Non-pigmented ciliary epithelial cell (primary cell): ENCODE measurements around the gene KLHL12.

ENCODE experiments used
- DNase-seq: peaks from one replicate; pipeline ENCODE4 v3.0.0-alpha.2; 2010; ENCODE audit warnings: low read depth

The KLHL12 gene

DNA sequence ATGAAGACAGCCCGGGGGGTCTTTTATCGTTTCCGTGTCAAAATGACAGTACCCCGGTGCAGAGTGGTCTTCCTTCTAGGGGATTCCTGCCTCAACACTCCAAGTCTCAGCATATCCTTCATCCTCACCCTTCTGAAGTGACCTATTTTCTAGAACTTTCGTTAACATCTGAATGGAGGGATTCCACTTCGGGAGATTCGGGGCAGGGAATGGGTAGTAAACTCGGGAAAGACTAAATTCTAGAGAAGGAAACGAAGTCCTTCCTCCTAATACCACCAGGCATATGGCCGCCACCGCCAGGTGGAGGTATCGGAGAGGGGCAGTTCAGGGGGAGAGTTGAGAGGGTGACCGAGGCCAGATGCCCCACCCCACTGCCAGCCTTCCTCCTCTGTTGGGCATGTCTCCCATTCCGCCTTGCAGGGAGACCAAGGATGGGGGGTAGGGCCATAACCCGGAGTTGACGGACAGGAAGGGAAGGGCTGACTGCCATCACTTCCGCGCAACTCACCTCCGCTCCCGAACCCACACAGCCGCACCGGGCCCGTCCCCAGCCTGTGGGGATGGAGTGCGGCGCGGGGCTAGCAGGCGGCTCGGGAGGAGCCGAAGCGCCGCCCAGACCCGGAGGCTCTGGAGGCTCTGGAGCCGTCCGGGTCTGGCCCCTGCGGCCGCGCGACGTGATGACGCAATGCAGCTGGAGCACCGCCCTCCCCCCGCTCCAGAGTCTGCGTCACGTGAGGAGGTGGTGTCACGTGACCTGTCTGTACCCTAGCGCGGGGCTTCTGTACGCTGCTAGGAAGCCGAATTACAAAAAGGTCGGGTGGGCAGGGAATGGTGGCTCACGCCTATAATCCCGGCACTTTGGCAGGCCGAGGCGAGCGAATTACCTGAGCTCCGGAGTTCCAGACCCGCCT, at the start of gene KLHL12:
Gene KLHL12, minus strand, starts transcription at position 654 of the 911 bp plus-strand sequence. CDS start 2,072 bp downstream, outside the sequence.
- DNase-seq: peak; percentile 73

DNA sequence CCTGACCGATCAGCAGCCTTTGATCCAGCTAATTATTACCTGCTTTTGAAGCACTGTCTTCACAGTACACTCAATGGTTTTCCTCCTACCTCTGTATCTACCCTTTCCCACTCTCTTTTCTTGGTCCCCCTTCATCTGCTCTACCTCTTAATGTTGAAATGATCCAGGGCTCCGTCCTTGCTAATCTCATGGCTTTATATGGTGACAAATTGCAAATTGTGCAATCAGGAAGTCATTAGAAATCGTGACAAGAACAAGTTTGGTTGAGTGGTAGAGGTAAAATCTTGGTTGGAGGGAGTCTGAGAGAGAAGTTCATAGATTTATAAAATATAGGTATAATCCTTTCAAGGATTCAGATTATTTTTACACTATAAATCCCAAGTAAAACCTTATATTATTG, 49.6 kb upstream of the KLHL12 start:
- DNase-seq: no peak

DNA sequence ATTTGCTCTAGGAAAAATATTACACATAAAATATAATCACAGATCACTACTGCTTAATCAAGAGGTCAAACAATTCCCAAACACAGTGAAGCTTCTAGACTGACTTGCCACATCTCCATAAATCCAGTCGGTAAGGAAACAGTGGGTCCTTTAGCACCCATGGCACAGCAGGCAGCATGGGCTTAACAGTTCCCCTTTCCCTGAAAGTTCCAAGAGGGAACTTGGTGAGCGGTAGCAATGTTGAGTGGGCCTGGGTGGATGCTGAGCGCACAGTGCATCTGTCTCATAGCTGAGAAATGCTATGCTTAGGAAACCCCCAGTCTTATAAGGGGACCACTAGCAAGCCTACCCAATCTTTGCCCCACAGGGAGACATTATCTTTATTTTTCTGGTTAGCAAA, 47.8 kb upstream of the KLHL12 start:
- DNase-seq: no peak

DNA sequence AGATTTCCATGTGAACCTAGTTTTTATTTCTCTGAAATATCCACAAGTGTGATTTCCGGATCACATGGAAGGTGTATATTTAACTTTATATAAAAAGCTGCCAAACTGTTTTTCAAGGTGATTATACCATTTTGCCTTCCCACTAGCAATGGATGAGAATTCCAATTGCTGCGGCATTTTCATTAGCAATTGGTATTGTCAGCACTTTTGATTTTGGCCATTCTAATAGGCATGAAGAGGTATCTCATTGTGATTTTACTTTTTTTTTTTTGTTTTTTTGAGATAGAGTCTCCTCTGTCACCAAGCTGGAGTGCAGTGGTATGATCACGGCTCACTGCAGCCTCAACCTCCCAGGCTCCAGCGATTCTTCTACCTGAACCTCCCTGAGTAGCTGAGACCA, 45.0 kb upstream of the KLHL12 start:
- no peak for DNase-seq

DNA sequence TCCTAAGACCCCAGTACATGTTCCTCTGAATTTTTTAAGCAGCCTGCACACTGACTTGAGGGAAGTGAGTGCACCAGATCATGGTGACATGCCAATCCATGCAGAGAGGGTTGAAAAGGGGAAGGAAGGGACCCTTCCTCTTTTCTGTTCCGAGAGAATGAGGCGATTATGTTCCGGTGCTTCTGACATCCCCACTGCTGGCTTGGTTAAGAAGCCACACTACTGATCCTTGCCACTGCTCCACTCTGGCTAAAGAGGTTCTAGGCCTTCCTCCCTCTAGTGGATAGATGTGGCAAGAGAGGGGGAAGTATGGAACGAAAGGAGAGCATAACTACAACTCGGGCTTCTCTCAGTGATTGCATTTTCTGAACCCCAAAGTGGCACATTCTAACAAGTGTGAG, 41.9 kb upstream of the KLHL12 start:
- DNase-seq: no peak

DNA sequence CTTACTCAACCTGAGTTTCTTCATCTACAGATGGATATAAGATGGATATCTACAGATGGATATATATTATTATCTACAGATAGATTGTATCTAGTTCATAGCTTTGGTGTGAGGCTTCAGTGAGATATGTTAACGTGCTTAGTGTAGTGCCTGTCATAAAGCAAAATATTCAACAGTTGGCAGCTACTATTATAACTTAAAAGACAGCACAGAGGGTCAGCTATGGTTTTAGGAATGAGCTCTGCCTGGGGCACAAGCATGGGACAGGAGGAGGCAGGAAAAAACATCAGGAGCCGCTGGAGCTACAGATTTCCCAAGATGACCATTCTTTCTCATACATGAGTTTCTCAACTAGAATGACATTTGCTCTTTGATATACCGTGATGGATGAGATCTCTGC, 41.3 kb upstream of the KLHL12 start:
- no peak for DNase-seq

DNA sequence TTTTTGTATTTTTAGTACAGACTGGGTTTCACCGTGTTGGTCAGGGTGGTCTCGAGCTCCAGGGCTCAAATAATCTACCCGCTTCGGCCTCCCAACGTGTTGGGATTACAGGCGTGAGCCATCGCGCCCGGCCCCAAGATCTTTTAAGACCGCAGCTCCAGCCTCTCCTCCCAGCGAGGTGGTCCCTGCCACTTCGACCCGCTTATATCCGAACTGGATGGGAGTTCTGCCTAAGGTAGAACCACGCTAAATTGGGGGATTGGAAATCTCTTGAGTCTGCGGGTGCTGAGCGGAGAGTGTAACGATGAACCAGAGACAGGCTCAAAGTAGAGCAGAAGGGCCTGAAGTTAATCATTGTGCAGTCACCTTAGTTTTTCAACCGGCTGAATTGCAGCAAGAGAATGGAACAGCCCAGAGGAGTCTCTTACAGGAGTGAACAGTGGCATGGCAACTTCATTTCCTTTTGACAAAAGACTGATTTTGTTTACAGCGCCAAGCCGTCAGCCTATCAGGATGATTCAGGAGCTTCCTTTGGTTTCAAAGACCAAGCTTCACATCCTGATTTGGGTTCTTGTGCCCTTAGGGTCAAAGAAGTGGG, 40.7 kb upstream of the KLHL12 start:
- no peak for DNase-seq

DNA sequence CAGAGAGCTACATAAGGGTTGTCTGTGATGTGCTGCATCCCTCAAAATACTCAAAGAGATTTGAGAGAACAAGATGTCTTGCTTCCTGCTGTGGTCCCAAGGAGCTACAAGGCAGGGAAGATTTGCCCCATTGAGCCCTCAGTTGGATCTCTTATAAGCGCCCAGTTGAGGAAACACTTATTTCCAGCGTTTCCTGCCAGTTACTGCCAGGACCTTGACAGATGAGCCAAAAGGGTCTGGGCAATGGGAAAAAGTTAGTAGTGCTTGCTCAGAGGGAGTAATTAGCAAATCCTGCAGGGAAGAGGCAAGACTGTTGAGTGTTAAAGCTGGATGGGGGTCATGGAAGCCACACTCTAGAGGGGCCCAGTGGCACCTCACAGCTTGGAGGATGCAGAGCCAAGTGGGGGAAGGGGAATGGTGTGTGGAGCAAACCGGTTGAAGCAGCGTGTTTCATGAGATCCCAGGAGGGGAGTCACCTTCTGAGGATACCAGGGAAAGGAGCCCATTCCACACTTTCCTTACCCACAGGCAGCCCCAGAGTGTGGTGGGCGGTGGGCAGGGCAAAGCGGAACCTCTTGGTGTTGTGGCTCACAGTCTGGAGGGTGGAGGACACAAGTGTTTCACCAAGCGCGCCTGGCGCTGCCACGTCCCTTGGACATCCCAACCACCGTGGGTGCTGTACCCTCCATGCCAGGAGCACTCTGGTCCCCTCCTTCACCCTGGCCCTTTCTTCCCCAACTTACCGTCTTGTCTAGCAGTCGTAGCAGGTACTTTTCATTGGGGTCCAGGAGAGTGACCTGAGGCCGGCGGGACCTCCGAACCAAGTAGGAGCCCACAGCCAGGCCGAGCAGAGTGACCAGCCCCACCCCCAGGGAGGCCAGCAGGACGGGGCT, 39.2 kb upstream of the KLHL12 start:
- DNase-seq: no peak

DNA sequence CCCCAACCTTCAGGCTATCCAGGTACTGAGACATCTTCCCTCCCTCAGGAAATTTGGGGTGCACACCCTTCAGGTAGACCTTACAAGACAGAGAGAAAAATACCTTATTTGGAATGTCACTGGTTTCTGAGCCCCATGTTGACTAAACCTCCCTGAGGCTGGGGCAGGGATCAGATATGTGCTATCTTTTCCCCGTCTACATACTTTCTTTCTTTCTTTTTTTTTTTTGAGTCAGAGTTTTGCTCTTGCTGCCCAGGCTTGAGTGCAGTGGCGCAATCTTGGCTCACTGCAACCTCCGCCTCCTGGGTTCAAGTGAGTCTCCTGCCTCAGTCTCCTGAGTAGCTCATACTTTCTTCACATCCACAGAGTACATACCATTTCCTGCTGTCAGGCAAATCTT, 38.4 kb upstream of the KLHL12 start:
- no peak for DNase-seq

DNA sequence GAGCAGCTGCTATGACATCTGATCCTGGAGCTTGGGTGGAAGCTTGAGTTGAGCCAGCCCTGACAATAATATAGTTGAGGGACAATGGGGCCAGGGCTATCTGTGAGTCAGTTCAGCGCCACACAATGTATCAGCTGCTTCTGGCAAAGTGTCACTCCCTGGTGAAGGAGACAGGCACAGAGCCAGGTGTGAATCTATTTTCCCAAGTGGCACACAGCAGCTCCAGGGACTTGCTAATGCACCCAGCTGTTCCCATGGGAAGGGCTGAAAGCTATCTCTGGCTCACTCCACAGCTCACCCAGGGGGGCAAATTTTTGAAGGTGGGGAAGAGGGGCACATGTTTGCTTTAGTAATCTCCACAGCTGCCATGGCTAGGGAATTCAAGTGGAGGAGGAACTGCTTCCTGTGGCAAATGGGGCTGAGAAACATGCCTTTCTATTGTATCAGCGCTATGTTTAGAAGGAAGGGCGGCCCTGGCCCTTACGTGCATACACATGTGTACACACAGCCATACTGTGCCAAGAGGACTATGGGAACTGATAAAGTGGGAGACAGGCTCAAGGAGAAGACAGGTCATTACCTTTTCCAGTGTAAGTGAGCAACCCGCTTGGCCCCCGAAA, 37.9 kb upstream of the KLHL12 start:
- no peak for DNase-seq

DNA sequence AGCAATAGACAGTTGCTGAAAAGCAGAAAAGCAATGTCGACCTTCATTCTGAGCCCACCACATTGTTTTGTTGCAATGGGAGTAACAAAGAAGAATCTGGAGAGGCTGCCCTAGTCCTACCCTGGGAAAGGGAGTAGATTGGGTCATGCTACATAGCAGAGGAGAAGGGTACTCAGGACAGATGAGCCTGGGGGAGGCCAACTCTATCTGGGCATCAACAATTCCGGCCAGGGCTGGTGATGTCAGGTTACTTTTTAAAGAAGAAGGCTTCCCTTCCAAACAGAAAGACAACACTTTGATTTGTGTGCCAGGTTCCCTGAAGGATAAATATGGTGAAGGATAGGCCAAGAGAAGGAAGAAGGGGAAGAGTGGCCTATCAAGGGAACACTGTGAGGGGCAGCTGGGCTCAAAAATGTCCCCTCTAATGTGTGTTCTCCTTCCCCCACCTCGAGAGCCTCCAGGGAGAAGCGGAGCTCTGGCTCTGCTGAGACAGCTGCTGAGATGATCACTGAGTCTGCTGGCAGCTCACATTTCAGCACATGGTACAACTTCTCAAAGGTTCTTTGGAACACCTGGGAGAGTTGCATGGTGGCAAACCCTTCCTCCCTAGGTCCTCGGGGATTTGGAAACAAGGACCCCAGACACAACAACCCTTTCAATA, 34.3 kb upstream of the KLHL12 start:
- no peak for DNase-seq

DNA sequence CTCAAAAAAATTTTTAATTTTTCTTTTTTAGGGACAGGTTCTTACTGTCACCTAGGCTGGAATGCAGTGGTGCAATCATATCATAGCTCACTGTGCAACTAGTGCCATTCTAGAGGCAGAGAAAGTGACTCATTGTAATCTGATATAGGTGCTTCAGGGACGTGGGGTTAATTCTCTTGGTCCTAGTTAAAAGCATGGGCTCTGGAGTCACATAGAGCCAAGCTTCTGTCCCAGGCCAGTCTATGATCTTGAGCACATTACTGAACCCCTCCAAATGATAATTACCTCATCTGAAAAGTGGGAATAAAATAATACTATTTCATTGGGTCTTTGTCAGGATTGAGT, 32.2 kb upstream of the KLHL12 start:
- DNase-seq: no peak

DNA sequence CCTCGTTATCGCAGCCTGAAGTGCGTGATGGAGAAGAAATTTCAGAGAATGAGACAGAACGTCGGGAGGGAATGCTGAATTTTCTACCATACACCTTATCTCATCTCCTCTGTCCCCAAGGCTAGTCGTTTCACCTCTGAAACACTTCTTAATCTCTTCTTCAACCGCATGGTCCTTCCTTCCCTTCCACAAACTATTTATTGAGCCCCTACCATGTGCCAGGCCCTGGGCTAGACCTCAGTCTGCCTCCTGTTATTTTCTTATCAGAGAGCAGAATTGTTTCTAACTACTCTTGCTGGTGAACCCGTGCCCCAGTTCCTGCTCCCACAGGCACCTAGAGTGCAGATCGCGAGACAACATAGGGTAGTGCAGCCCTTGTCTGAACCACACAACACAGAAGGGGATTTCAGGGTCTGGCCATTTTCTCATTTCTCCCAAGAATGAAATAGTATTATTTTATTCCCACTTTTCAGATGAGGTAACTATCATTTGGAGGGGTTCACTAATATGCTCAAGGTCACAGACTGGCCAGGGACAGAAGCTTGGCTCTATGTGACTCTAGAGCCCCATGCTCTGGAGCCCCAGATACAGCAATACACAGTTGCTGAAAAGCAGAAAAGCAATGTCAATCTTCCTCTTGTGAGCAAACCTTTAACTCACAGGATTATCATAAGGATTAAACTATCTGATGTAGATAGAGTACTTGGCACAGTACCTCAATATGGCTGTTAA, 31.7 kb upstream of the KLHL12 start:
- no peak for DNase-seq

DNA sequence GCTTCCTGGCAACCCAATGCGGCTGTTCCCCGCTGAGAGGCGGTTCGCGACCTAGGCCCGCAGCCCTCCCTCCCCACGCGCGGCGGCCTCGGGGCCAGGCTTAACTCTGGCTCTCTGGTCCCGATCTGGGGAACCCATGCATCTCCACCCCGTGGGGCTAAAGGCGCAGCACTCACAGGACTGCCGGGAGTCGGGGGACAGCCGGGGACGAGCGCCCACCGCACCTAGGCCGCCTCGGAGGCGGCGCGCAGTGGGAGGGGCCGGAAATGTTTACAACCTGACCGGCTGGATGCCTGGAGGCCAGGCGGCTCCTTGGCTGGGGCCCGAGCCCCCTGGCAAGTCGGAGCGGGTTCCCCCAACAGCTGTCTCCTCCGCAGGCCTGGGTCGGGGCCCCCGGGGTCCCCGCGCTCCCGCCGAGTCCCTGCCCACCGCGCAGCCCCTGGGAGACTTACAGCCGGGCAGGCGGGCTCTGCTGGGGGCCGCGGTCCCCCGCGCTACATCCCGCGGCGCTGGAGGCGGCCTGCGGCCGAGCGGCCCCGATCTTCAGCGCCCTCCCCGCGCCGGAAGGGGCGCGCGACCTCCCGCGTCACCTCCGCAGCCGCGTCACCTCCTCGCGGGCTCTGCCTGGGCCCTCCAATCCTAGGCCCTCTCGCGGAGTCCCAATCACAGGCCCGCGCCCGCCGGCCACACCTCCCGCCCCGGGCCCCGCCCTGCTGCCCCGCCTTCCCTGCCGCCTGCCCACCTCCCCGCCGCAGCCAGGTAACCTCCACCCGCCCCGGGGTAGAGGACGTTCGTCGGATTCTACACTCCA, 30.9 kb upstream of the KLHL12 start, which contains the start of gene ADIPOR1:
Gene ADIPOR1, minus strand, starts transcription at position 580 of the 811 bp plus-strand sequence. CDS start 7,242 bp downstream, outside the sequence.
- no peak for DNase-seq

DNA sequence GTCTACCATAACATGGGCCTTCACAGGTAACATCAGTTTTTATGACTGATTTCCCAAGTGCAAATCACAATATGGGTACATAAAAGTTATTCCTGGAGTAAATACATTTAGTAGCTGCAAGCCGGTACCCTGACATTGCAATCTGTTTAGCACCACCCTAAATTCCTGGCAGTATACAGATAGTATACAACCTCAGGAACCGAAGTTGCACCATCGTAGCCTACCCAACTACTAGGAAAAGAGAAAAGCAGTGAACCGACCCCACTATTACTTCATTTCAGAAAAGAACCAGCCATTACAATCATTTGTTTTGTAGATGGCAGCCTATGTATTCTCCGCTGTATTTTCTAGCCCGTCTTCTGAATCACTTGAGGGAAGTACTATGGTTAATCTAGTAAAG, 29.9 kb upstream of the KLHL12 start:
- no peak for DNase-seq

DNA sequence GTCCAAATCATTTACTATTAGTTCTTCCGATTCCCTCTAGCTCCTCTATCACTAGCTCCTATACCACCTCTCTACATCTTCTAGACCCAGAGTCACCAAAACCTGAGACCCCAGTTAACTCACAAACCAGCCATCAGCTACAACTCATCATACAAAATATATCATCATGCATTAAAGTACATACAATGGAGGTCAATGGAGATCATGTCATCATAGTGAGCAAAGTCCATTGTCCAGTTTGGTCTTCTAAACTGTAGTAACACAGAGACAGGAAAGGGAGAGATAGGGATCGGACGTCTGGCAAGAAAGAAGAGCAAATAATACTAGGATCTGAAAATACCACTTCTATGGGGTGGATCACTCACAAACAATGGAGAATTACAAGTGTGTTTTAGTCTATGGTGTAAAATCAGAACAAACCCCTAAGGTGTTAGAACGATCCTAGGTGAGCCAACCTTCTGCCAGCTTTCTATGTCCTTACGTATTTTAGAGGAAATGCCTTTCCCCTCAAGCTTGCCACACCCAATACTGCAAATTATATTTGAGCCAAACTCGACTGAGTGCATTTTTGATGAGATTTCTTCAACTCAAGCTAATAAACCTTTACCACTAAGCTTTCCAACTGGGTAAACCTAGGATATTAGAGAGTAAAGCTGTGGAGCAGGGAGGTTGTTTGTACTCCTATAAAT, 27.2 kb upstream of the KLHL12 start:
- DNase-seq: no peak

DNA sequence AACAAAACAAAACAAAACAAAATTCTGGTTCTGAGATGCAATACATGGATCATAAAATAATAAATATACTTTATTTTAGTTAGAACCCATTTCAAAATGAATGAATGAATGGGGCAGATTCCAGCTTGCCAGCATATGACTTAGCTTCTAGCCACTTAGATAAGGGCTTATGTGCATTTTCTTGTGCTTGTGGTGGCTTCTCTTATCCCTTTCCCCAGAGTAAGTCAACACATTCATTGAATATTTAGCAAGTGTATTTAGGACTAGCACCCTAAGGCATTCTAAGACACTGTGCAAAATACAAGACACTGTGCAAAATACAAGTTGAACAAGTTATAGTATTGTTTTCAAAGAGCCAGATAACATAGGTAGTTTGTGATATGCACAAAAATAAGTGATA, 26.4 kb upstream of the KLHL12 start:
- DNase-seq: no peak

DNA sequence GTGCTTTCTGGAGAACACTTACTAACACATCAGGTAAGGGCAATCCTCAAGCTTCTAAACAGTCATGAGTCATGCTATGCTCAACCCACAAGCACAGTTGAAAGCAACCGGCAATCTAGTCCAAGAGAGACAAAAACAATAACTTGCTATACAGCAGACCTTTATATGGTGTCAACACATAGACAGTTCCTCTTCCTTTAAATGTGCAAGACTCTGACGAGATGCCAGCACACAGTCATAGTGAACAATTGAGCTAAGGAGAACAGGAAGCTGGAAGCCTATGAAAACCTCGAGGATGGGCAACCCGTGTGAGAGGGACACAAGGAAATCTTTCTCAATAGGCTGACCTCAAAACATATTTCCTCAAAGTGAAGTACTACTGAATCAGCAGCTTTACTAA, 25.8 kb upstream of the KLHL12 start:
- no peak for DNase-seq

DNA sequence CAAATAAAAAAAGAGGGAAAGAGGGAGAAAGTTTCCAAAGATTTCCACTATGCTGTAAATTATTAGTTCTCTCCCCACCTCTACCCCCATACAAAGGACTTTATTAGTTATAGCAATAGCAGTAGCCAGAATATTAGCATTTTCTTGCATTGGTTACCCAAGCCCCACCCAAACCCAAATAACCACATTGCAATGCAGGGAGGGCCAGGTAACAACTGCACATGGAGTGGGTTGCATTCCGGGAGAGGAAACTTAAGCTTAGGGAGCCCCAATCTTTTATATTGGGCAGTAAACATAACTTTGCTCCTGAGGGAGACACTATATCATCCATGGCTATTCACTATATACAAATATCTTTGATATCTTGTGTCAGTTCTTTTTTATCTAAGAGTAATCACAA, 25.1 kb upstream of the KLHL12 start:
- DNase-seq: no peak
